ENCODE data around the gene FSTL3. TPM values are rescaled to one million over a fixed set of nuclear protein-coding genes. Genes with fewer than 3 reads are reported as not detected.
"Not testable (repeated sequence)": the region's sequence is repeated elsewhere in the genome, so short reads cannot be mapped to it uniquely, and the experiment has no call there.

FSTL3 gene
- 1 to 10 TPM; 1.3 to 2.0 TPM for total RNA-seq
- 1.6 to 3.0 reads per million in 2 donors for total RNA-seq

DNA sequence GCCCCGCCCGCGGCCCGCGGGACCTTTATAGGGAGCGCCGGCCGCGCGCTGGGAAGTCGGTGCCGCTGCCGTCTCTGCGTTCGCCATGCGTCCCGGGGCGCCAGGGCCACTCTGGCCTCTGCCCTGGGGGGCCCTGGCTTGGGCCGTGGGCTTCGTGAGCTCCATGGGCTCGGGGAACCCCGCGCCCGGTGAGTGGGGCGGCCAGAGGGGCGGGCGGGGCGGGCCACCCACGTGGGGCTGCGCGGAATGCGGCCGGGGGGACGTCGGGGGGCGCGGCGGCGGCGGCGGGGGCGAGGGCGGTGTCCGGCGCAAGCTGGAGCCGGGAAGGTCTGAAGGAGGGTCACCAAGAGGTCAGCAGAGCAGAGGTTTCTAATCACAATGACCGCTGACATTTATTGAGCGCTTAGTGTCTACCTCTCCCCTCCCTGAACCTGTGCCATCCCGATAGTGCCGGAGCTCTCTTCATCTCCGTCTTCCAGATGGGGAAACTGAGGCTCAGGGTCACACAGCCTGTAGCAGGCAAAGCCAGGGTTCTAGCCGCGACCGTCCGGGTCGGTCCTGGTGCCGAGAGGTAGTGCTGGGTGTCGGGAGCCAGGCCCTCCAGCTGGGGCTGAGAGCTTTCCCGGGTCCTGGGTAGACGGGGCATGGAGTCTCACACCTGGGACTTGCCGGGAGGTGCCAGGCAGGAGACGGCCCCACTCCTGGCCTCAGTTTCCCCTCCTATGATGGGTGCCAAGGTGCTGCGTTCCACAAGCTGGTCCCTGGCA is at the start of gene FSTL3:
Gene FSTL3 (plus strand): TSS at position 54 of the 767 bp plus-strand sequence. CDS start 32 bp downstream, at position 86.
- H3K4me1 Mint-ChIP-seq, result peaks cover 9% of the 10 kb centered on the region
- H3K27ac Mint-ChIP-seq, result no peak within 1 kb of the TSS
- H3K27me3 Mint-ChIP-seq, result peaks cover 17% of the 10 kb centered on the region
- H3K9me3 ChIP-seq (ENCODE audit: control insufficient read depth, low read length, poor library complexity, severe bottlenecking), result no peaks in the 10 kb centered on the region
- H3K36me3 Mint-ChIP-seq (ENCODE audit: low read depth), result no peaks in the 10 kb centered on the region
- no peak for ATAC-seq
- H3K4me3 Mint-ChIP-seq, result peak within 1 kb of the TSS; percentile 21
- no peak for DNase-seq

DNA sequence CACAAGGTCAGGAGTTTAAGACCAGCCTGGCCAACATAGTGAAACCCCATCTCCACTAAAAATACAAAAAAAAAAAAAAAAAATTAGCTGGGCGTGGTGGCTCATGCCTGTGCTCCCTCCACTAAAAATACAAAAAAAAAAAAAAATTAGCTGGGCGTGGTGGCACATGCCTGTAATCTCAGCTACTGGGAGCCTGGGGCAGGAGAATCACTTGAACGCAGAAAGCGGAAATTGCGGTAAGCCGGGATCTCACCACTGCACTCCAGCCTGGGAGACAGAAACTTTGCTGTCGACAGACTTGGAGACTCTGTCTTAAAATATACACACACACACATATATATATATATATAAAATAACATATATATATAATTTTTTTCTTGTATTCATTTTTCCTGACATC is 49.6 kb upstream of the FSTL3 start:
- ATAC-seq; H3K27ac Mint-ChIP-seq; H3K4me1 Mint-ChIP-seq; H3K36me3 Mint-ChIP-seq (ENCODE audit: low read depth); H3K4me3 Mint-ChIP-seq; DNase-seq; H3K9me3 ChIP-seq (ENCODE audit: control insufficient read depth, low read length, poor library complexity, severe bottlenecking); H3K27me3 Mint-ChIP-seq: not testable (repeated sequence)

DNA sequence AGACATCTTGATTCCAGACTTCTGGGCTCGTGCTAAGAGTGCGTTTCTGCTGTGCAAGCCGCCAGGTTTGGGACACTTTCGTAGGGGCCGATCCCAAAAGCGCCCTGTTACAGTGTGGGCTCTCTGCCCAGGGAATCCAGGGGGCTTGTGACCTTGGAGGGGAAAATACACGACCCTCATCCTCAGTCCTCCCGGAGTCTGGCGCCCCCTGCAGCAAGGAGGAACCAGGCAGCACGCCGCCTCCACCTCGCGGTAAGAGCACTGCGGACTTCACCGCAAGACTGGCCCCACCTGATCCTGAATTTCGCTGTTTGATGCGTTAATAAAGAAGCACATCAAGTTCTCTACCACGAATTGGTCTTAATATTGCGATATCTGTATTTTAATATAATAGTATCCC is 48.0 kb upstream of the FSTL3 start:
- DNase-seq (no peak), ATAC-seq (no peak)
- no peaks in the 10 kb centered on the region for H3K27me3 Mint-ChIP-seq
- H3K36me3 Mint-ChIP-seq (ENCODE audit: low read depth), result peaks cover 6% of the 10 kb centered on the region
- no peak overlapping the region for H3K4me3 Mint-ChIP-seq
- H3K9me3 ChIP-seq (ENCODE audit: control insufficient read depth, low read length, poor library complexity, severe bottlenecking), result no peaks in the 10 kb centered on the region
- H3K27ac Mint-ChIP-seq, result no peak overlapping the region
- H3K4me1 Mint-ChIP-seq, result peaks cover 9% of the 10 kb centered on the region

DNA sequence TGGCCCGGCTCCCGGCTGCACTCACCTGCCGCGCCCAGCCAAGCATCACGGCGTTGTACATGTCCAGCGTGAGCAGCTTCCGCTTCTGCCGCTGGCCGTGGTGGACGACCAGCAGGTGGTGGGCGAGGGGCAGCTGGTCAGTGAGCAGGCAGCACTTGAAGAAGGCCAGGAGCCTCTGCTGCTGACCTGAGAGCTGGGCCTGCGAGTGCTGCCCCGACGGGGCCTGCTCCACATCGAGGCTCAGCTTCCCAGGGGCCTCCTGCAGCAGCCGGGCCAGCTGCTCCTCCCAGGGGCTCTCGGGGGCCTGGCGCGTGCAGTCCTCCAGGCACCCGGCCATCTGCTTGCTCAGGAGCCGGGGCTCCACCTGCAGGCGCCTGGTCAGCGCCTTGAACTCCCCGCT is 46.7 kb upstream of the FSTL3 start:
- not testable (repeated sequence) for ATAC-seq; H3K9me3 ChIP-seq (ENCODE audit: control insufficient read depth, low read length, poor library complexity, severe bottlenecking); DNase-seq; H3K36me3 Mint-ChIP-seq (ENCODE audit: low read depth); H3K27me3 Mint-ChIP-seq; H3K4me3 Mint-ChIP-seq; H3K27ac Mint-ChIP-seq
- peaks cover 19% of the 10 kb centered on the region for H3K4me1 Mint-ChIP-seq

DNA sequence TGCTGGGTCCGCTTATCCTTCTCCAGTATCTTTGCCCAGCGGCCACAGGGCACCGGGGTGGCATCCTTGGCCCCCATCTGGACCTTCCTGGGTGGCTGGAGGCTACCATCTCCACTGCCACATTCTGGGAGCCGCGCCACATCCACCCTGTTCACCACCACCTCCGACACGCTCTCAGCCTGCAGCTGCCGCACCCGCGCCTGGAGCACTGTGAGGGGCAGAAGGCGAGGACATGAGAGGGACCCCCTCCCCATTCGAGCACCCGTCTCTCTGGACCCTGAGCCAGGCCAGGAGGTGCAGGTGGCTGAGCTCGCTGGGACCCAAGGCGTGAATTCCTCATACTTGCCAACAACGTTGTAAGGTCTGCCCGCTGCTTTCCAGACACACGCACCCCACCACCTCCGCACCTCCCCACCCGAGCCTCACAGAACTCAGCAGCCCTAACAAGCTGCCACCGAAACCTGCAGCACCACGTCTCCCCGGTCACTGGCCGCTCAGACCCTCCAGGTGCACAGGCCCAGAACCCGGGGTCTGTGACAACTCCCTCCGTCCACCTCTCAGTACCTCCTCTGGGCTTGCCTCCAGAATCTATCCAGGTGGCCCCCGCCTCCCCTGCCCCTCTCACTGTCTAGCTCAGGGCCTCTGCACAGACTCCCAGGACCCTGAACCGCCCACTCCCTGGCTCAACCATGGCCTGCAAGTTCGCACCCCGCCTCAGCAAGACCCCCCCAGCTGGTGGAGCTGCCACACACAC is 46.1 kb upstream of the FSTL3 start:
- Mint-ChIP-seq H3K4me1 (peaks cover 19% of the 10 kb centered on the region), H3K4me3 (no peak overlapping the region), H3K27me3 (no peaks in the 10 kb centered on the region), H3K36me3 (ENCODE audit: low read depth) (peaks cover 6% of the 10 kb centered on the region), H3K27ac (no peak overlapping the region)
- ATAC-seq (no peak), DNase-seq (no peak)
- H3K9me3 ChIP-seq (ENCODE audit: control insufficient read depth, low read length, poor library complexity, severe bottlenecking), result no peaks in the 10 kb centered on the region

DNA sequence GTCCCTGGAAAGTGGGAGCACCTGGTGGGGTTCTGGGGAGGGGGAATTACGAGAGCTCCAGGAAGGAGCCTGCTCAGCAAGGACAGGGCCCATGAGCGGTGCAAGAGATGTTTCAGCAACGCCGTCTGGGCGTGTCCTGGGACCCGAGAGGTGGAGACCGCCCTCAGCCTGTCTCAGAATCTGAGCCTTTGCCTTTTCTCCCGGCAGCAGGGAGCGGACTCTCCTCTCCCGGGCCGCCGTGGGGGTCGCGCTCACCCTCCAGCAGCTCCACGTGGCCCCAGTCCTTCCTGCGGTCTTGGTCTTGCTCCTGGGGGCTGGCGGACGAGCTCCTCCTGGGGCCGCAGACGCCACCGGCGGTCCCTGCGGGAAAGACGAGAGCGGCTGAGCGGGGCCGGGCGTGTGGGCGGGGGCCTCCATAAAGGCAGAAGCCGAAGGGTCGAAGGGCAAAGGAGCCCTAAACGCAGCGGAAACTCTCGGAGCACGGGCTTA is 43.6 kb upstream of the FSTL3 start:
- Mint-ChIP-seq H3K27me3 (no peaks in the 10 kb centered on the region), H3K36me3 (ENCODE audit: low read depth) (peaks cover 4% of the 10 kb centered on the region), H3K4me3 (peak overlapping the region; percentile 96), H3K4me1 (peaks cover 14% of the 10 kb centered on the region), H3K27ac (peak overlapping the region; percentile 90)
- no peak for ATAC-seq
- H3K9me3 ChIP-seq (ENCODE audit: control insufficient read depth, low read length, poor library complexity, severe bottlenecking), result no peaks in the 10 kb centered on the region
- no peak for DNase-seq

DNA sequence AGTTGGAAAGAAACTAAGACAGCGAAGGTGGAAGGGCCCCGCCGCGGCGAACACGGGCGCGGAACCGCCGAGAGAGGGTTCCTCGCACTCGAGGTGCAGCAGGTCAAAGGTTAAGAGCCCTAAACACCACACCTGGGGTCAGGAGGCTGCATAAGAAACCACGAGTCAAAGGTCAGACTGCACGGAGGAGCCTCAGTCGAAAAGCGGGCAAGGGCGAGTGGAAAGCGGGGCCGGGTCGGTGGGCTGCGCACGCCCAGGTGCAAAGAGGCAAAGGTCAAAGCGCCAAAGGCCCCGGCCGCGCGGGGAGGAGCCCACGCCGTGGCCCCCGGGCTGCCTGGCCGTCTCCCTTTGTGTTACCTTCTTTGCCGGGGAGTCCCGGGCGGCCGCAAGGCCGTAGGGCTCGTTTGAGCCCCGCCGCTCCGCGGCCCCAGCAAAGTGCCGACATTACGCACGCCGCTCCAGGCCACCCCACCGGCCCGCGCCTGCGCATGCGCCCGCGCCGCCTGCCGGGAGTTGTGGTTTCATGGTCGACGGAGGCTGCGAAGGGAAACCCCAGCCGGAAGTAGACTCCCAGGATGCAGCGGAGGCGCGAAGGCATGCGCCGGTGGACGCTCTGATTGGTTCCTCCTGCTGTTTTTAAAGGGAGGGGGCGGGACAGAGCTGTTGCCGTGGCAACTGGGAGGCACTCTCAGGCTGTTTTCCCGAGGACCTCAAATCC is 43.0 kb upstream of the FSTL3 start, which contains the start of gene POLRMT:
Gene POLRMT (minus strand): TSS at position 470 of the 718 bp plus-strand sequence. CDS start 25 bp downstream, at position 445.
- H3K27ac Mint-ChIP-seq, result peak within 1 kb of the TSS; percentile 90
- peak within 1 kb of the TSS; percentile 96 for H3K4me3 Mint-ChIP-seq
- DNase-seq (peak; percentile 89 to 94 (median 92)), ATAC-seq (peak; percentile 97)
- H3K9me3 ChIP-seq (ENCODE audit: control insufficient read depth, low read length, poor library complexity, severe bottlenecking), result no peaks in the 10 kb centered on the region
- peaks cover 4% of the 10 kb centered on the region for H3K36me3 Mint-ChIP-seq (ENCODE audit: low read depth)
- no peaks in the 10 kb centered on the region for H3K27me3 Mint-ChIP-seq
- peaks cover 14% of the 10 kb centered on the region for H3K4me1 Mint-ChIP-seq

DNA sequence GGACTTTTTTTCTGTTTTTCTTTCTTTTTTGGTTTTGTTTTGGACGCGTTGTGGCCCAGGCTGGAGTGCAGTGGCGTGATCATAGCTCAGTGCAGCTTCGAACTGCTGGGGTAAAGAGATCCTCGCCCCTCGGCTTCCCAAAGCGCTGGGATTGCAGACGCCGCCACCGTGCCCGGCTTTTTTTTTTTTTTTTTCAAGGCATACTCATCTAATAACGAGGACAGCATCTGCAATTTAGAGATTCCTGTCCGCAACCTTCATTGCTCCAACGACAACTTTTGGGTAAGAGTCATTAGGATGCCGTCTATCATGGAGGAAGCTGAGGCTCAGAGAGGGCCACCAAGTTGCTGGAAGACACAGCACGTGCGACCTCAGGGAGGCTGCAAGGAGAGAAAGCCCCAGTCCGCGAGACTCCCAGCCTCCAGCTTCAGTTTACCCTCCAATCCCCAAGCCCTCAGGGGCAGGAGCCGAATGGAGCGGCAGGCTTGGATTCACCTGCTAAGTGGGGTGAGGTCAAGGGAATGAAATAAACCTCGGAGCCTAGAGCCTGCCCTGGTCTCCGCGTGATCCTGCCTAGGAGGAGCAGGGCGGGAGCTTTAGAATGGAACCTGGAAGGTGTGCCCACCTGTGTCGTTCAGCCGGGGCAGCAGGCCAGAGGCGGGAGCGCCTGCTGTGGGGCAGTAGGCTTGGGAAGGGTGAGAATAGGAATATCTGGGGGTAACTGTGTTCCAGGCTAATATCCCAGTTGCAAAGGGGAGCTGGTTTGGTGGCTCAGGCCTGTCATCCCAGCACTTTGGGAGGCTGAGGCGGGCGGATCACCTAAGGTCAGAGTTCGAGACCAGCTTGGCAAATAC is 42.2 kb upstream of the FSTL3 start:
- Mint-ChIP-seq H3K27me3 (no peaks in the 10 kb centered on the region), H3K36me3 (ENCODE audit: low read depth) (peaks cover under 1% of the 10 kb centered on the region)

DNA sequence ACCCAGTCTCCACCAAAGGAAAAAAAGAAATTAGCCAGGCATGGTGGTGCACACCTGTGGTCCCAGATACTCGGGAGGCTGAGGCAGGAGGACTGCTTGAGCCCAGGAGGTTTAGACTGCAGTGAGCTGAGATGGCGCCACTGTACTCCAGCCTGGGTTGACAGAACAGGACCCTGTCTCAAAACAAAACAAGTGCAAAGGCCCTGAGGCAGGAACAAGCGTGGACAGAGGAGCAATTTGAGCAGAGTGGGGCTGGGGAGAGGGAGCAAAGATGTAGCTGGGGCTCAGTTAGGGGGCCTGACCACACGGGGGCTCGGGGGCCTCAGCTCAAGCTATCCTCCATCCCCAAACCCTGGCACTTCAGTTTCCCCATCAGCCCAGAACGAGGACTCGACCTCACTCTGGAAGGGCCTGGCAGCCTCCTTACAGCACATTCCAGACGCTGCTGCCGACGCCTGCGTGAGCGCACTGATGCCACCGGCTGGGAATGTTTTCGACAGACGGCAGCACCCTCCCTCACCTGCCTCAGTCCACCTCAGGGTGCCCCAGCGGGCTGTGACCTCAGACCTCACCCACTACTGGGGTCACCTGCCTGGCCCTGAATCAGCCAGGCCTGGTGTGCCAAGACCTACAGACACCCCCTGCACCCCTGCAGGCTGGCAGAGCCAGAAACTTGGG is 41.1 kb upstream of the FSTL3 start:
- no peak overlapping the region for H3K4me3 Mint-ChIP-seq
- no peaks in the 10 kb centered on the region for H3K36me3 Mint-ChIP-seq (ENCODE audit: low read depth)
- H3K27ac Mint-ChIP-seq, result peak overlapping the region; percentile 29
- no peaks in the 10 kb centered on the region for H3K9me3 ChIP-seq (ENCODE audit: control insufficient read depth, low read length, poor library complexity, severe bottlenecking)
- DNase-seq (no peak), ATAC-seq (no peak)
- no peaks in the 10 kb centered on the region for H3K27me3 Mint-ChIP-seq
- H3K4me1 Mint-ChIP-seq, result peaks cover 20% of the 10 kb centered on the region

More for the DNA sequence above, 42.2 kb upstream of the FSTL3 start:
- ATAC-seq, result no peak
- Mint-ChIP-seq H3K4me1 (peaks cover 15% of the 10 kb centered on the region), H3K27ac (peak overlapping the region; percentile 90), H3K4me3 (peak overlapping the region; percentile 96)
- DNase-seq, result no peak
- no peaks in the 10 kb centered on the region for H3K9me3 ChIP-seq (ENCODE audit: control insufficient read depth, low read length, poor library complexity, severe bottlenecking)

DNA sequence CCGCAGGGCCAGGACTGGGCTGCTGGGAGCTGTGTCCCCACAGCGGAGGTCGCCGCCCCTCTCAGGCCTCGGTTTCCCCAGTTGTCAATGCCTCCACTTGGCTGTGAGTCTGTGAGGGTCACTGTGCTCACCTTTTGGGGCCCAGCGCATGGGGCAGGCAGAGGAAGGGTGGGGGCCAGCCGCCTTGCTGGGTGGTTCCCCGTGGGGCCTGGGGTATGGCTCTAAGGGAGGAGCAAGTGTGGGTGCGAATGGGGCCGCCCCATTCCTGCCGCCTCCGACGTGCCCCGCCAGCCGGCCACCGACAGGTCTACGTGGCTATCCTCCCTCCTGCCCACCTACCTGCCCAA is 37.3 kb upstream of the FSTL3 start:
- Mint-ChIP-seq H3K27me3 (no peaks in the 10 kb centered on the region), H3K4me3 (peak overlapping the region; percentile 94), H3K36me3 (ENCODE audit: low read depth) (no peaks in the 10 kb centered on the region), H3K4me1 (peaks cover 11% of the 10 kb centered on the region), H3K27ac (peak overlapping the region; percentile 79)
- H3K9me3 ChIP-seq (ENCODE audit: control insufficient read depth, low read length, poor library complexity, severe bottlenecking), result no peaks in the 10 kb centered on the region
- DNase-seq (no peak), ATAC-seq (no peak)

DNA sequence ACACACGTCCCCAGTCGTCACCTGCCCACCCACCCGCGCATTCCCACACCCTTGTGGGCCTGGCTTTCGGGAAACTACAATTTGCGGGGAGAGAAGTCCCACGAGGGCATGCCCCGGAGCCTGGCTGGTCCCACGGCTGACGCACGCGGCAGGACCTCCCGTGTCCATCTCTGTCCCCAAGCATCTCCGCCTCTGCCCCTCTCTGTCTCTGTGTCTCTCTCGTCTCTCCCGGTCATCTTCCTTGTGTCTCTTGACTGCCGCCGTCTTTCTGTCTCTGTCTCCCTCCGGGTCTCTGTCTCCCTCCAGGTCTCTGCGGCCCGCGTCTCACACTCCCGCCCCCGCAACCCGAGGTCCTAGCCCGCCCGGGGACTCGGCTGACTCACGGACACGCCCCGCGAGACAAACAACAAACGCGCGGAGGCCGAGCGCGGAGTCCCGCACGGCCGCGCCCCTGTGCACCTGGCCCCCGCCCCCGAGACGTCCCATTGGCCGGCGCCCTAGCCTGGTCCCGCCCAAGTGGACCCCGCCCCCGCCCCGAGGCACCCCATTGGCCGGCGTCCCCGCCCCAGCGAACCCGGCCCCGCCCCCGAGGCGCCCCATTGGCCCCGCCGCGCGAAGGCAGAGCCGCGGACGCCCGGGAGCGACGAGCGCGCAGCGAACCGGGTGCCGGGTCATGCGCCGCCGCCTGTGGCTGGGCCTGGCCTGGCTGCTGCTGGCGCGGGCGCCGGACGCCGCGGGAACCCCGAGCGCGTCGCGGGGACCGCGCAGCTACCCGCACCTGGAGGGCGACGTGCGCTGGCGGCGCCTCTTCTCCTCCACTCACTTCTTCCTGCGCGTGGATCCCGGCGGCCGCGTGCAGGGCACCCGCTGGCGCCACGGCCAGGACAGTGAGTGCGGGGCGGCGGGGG is 36.7 kb upstream of the FSTL3 start, which contains the start of gene FGF22:
Gene FGF22 (plus strand): TSS at position 627 of the 908 bp plus-strand sequence. CDS start 47 bp downstream, at position 674.
- DNase-seq (peak; percentile 91 to 99 (median 97)), ATAC-seq (peak; percentile 96)
- Mint-ChIP-seq H3K4me1 (peaks cover 6% of the 10 kb centered on the region), H3K36me3 (ENCODE audit: low read depth) (no peaks in the 10 kb centered on the region), H3K27ac (peak within 1 kb of the TSS; percentile 79), H3K4me3 (peak within 1 kb of the TSS; percentile 94), H3K27me3 (no peaks in the 10 kb centered on the region)
- no peaks in the 10 kb centered on the region for H3K9me3 ChIP-seq (ENCODE audit: control insufficient read depth, low read length, poor library complexity, severe bottlenecking)
